Measurements from ENCODE around the gene GLTP. TPM values are rescaled to one million over a fixed set of nuclear protein-coding genes. Genes with fewer than 3 reads are reported as not detected.
A peak's percentile ranks its signal among the peaks of the same experiment; 100 is the strongest.

Gene GLTP
- total and polyA plus RNA-seq, 2 of the 13 experiments (the other 11 are each of a cell fraction or from before 2014, with no cell fraction given): 10.7 to 12.9 TPM

DNA sequence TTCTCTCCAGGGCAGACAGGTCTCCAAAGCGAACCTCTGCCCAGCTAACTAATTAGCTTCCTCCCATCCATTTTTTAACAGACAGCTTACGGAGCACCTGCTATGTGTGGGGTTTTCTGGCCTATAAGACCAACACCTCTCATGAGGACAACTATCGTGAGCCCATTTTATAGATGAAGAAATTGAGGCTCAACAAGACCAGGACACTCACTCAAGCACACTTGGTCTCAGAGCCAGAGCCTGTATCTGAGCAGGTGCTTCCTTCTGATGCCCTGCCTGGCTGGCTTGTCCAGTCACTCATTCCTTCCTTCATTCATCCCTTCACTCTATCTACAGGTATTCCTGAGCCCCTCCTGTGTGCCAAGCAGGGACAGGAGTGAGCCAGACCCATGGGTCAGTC, 53.3 kb downstream of the GLTP start:
- BruUV-seq (replicated peaks): no TSS peak
- POLR2A ChIA-PET: no interaction called here

DNA sequence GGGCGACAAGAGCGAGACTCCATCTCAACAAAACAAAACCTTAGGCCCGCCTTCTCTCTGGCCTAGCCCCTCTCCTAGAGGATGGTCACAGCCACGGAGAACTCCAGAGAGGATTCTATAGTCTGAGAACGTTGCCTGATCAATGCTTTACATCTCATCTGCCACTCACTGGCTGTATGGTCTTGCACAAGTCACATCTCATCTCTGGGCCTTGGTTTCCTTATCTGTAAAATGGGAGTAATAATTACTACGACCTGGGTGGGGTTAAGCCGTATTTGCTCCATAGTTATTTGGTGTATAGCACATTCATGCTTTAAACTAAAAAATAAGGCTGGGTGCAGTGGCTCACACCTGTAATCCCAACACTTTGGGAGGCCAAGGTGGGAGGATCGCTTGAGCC, 55.6 kb downstream of the GLTP start:
- in situ Hi-C loops (cut with HindIII; ENCODE audit: extremely low pct_ligation_motif_present, low pct_unique_long_range_greater_than_20kb) (no loop called here), intact Hi-C loops (cut with micrococcal nuclease; ENCODE audit: unreplicated experiment) (no loop called here)
- Histone ChIP-seq H2AFZ (ENCODE audit: low read length) (no peak overlapping the region), H4K20me1 (ENCODE audit: insufficient read depth, low read length) (no peaks in the 10 kb centered on the region), H3K27ac (ENCODE audit: extremely low read length, insufficient read depth, low read length) (no peak overlapping the region), H3K4me1 (ENCODE audit: insufficient read depth, low read length) (peaks cover 72% of the 10 kb centered on the region), H3K79me2 (ENCODE audit: insufficient read depth, low read length) (no peaks in the 10 kb centered on the region), H3K36me3 (replicated peaks in 1 of 2; ENCODE audit: control insufficient read depth in 1 of 2, insufficient read depth in 2 of 2, low read length in 2 of 2) (no peaks in the 10 kb centered on the region), H3K4me2 (ENCODE audit: low read depth, low read length) (no peak overlapping the region), H3K9ac (ENCODE audit: insufficient read depth, low read depth, low read length) (no peak overlapping the region), H3K4me3 (replicated peaks in 1 of 3; ENCODE audit: insufficient read depth in 1 of 3, low read depth in 2 of 3, low read length in 3 of 3) (no peak overlapping the region), H3K9me3 (ENCODE audit: low read length) (no peaks in the 10 kb centered on the region), H3K27me3 (ENCODE audit: control insufficient read depth in 1 of 2, insufficient read depth in 2 of 2, low read length in 2 of 2) (no peaks in the 10 kb centered on the region)
- POLR2A ChIA-PET: no interaction called here
- no TSS peak for BruUV-seq (replicated peaks)
- TF ChIP-seq ZNF629 (CRISPR knock-in tag; conservative IDR thresholded peaks at IDR 0.05) (peak; percentile 63), CENPT (CRISPR knock-in tag; IDR thresholded peaks at IDR 0.05; ENCODE audit: low read depth) (no peak)
- TF ChIP-seq, protein P1, sequence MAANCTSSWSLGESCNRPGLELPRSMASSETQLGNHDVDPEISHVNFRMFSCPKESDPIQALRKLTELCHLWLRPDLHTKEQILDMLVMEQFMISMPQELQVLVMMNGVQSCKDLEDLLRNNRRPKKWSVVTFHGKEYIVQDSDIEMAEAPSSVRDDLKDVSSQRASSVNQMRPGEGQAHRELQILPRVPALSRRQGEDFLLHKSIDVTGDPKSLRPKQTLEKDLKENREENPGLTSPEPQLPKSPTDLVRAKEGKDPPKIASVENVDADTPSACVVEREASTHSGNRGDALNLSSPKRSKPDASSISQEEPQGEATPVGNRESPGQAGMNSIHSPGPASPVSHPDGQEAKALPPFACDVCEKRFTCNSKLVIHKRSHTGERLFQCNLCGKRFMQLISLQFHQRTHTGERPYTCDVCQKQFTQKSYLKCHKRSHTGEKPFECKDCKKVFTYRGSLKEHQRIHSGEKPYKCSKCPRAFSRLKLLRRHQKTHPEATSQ (CRISPR knock-in tag; IDR thresholded peaks at IDR 0.05; ENCODE audit: borderline replicate concordance): no peak
- no peak for FAIRE-seq
- no peak for DNase-seq (ENCODE audit: low spot score)
- no peak for ATAC-seq
- WGBS (ENCODE audit: low lambda C conversion rate): 74% methylated on average over 7 of the region's 8 CpGs
- CTCF ChIA-PET (ENCODE audit: low intra/inter-chr PET ratio, low total read pairs): no interaction called here

More for the DNA sequence above, 53.3 kb downstream of the GLTP start:
- no peaks in the 10 kb centered on the region for H3K27me3 ChIP-seq (ENCODE audit: control insufficient read depth in 1 of 2, insufficient read depth in 2 of 2, low read length in 2 of 2)
- H3K79me2 ChIP-seq (ENCODE audit: insufficient read depth, low read length): no peaks in the 10 kb centered on the region
- H3K4me1 ChIP-seq (ENCODE audit: insufficient read depth, low read length): peaks cover 74% of the 10 kb centered on the region
- DNase-seq (ENCODE audit: low spot score) (no peak), FAIRE-seq (no peak), ATAC-seq (no peak)
- intact Hi-C loops (cut with micrococcal nuclease; ENCODE audit: unreplicated experiment) (no loop called here), in situ Hi-C loops (cut with HindIII; ENCODE audit: extremely low pct_ligation_motif_present, low pct_unique_long_range_greater_than_20kb) (no loop called here)
- no peaks in the 10 kb centered on the region for H3K36me3 ChIP-seq (replicated peaks in 1 of 2; ENCODE audit: control insufficient read depth in 1 of 2, insufficient read depth in 2 of 2, low read length in 2 of 2)
- no peak overlapping the region for H3K27ac ChIP-seq (ENCODE audit: extremely low read length, insufficient read depth, low read length)
- no peak overlapping the region for H2AFZ ChIP-seq (ENCODE audit: low read length)
- TF ChIP-seq ZMAT3 (CRISPR knock-in tag; conservative IDR thresholded peaks at IDR 0.05) (no peak), ZNF629 (CRISPR knock-in tag; conservative IDR thresholded peaks at IDR 0.05) (peak; percentile 76)
- CTCF ChIA-PET (ENCODE audit: low intra/inter-chr PET ratio, low total read pairs): no interaction called here
- H4K20me1 ChIP-seq (ENCODE audit: insufficient read depth, low read length): no peaks in the 10 kb centered on the region; the same call in 1 of the 2 replicates
- no peak overlapping the region for H3K4me3 ChIP-seq (replicated peaks in 1 of 3; ENCODE audit: insufficient read depth in 1 of 3, low read depth in 2 of 3, low read length in 3 of 3)
- WGBS (ENCODE audit: low lambda C conversion rate): 80% methylated on average over 3 of the region's 3 CpGs
- no peaks in the 10 kb centered on the region for H3K9me3 ChIP-seq (ENCODE audit: low read length)
- no peak overlapping the region for H3K9ac ChIP-seq (ENCODE audit: insufficient read depth, low read depth, low read length)
- H3K4me2 ChIP-seq (ENCODE audit: low read depth, low read length): no peak overlapping the region
